Cardiac fibroblast (primary cell): ENCODE measurements around the gene NAA38.

ENCODE experiments used
- DNase-seq, 2 donors: peaks; one replicate each; pipeline versions ENCODE4 v3.0.0 to v3.0.0-alpha.2; 2010; ENCODE audit warnings: low read depth in 2 of 2
- H3K4me3 ChIP-seq, 2 donors: replicated peaks in 1 of 2; 1 replicate in 1 of 2; 2 replicates in 1 of 2; pipeline ENCODE4 v1.5.1; 2011; ENCODE audit warnings: low read depth in 2 of 2, low read length in 2 of 2, mild to moderate bottlenecking in 2 of 2, moderate library complexity in 1 of 2
- TF ChIP-seq, protein P1 (sequence below): IDR thresholded peaks from one replicate; pipeline ENCODE4 v1.5.1; 2011; ENCODE audit warnings: low read depth, mild to moderate bottlenecking, low read length, inconsistent platforms

NAA38 gene

DNA sequence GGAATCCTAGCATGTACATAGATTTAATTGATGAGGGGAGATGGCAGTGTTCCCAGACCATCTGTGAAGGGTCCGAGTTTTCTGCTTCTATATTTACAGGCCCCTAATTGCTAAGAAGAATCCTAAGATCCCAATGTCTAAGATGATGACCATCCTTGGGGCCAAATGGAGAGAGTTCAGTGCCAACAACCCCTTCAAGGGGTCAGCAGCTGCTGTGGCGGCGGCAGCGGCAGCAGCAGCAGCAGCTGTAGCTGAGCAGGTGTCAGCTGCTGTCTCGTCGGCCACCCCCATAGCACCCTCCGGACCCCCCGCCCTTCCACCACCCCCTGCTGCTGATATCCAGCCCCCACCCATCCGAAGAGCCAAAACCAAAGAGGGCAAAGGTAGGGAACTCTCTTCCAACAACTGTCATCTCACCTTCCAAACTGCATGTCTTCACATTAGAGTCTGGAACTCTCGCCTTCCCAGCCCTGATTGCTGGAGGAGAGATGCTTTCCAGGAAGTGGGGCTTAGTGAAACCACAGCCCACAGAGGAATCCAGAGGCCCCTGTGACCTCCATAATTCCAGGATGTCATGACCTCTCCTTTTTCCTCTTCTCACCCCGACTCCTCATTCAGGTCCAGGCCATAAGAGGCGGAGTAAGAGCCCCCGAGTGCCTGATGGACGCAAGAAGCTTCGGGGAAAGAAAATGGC is 36.0 kb upstream of the NAA38 start:
- DNase-seq, result no peak
- no peak overlapping the region for H3K4me3 ChIP-seq
- TF ChIP-seq, protein P1, sequence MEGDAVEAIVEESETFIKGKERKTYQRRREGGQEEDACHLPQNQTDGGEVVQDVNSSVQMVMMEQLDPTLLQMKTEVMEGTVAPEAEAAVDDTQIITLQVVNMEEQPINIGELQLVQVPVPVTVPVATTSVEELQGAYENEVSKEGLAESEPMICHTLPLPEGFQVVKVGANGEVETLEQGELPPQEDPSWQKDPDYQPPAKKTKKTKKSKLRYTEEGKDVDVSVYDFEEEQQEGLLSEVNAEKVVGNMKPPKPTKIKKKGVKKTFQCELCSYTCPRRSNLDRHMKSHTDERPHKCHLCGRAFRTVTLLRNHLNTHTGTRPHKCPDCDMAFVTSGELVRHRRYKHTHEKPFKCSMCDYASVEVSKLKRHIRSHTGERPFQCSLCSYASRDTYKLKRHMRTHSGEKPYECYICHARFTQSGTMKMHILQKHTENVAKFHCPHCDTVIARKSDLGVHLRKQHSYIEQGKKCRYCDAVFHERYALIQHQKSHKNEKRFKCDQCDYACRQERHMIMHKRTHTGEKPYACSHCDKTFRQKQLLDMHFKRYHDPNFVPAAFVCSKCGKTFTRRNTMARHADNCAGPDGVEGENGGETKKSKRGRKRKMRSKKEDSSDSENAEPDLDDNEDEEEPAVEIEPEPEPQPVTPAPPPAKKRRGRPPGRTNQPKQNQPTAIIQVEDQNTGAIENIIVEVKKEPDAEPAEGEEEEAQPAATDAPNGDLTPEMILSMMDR, result no peak

DNA sequence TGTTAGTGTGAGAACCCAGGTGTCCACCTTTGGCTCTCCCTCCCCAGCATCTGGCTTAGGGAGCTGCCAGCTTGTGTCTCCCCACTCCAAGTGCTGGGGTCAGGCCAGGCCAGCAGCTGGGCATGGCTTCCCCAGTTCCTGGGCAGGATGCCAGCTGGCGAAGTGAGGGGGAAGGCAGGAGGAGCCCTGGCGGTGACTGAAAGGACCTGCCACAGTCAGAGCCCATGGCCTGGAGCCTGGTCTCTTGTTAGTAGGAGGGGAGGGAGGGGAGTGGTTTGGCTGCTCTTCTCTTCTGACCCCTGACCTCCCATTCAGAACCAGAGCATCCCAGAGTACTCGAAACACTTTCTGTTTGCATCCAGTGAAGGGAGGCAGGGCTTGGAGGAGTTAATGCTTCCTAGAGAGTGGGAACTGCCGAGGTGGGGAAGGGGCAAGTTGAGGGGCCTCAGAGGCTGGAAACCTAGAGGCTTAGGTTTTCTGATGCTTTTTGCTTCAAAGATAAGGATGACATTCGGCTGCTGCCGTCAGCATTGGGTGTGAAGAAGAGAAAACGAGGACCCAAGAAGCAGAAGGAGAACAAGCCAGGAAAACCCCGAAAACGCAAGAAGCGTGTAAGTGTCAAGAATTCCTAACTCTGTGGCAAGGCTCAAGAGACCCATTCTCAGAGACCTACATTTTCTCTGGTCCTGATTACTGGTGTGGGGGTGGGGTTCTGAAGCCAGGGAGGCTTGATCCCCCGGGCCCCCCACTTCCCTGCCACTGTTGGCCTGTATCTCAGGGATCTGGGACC is 32.0 kb upstream of the NAA38 start:
- TF ChIP-seq, protein P1, result peak; percentile 56
- H3K4me3 ChIP-seq, result no peak overlapping the region
- DNase-seq, result peak; percentile 91 to 98

DNA sequence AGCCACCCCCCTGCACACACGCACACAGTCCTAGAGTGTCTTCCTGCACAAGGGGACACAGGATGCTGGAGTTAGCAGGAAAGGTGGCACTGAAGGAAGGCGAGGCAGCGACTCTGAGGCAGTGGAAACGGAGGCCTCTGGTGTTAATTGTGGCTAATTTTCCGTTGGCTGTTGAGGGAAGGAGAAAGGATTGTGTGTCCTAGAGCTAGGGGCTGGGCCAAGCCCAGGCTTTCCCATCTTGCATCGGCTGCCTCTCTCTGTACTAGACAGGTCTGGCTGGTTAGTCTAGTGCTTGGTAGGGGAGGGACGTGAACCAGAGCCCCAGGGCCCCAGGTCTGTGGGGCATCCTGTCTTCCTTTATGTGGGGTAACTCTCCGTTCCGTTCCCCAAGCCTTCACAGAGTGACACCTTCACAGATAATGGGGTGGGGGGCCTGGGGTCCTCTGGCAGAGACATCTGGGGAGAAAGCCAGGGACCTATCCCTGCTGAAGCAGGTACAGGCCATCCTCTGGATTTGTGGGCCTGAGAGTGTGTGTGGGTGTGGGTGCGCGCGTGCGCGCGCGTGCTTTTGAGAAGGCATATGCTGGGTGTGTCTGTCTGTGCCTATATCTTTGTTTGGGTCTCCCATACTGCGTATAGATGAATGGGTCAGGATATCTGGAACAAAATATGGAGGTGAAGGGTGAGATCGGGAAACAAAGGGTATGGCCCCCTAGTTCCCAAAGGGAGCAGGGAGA is 31.0 kb upstream of the NAA38 start, which contains the start of gene CHD3:
CHD3 (plus strand) TSS at position 606 of the 737 bp plus-strand sequence. CDS start 212 bp downstream, outside the sequence.
- TF ChIP-seq, protein P1, result no peak
- DNase-seq, result peak; percentile 26 to 32
- H3K4me3 ChIP-seq, result peak within 1 kb of the TSS; percentile 35 to 53

DNA sequence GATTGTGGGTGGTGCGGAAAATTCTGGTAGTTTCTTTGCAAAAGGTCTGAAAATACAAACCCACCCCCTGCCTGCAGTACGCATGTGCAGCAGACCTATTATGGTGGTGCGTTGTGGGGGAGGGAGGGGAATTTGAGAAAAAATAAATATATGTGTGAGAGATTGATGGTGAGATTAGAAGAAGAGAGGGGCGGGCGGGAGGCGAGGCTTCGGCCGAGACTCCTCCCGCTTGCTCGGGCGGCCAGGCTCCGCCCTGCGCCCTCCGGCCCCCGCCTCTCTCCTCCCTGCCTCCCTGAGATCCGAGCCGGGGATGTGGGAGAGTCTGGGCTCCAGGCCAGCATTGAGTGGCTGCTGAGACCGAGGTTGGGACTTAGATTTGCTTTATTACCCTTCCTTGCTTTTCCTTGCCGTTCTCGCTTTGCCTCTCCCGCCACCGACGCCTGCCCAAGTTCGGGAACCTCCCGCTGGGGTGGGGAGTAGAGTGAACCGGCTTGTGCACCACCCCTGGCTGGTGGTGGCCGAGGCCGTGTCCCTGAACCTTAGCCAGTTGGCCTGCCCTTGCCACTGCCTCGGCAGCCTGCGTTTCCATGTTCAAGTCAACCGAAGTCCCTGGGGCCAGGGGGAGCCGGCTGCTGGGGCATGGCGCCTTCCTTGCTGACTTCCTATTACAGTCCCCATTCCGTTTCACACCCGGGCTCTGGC is 30.3 kb upstream of the NAA38 start:
- DNase-seq, result peak; percentile 98
- H3K4me3 ChIP-seq, result peak overlapping the region; percentile 85 to 86
- TF ChIP-seq, protein P1, result no peak

DNA sequence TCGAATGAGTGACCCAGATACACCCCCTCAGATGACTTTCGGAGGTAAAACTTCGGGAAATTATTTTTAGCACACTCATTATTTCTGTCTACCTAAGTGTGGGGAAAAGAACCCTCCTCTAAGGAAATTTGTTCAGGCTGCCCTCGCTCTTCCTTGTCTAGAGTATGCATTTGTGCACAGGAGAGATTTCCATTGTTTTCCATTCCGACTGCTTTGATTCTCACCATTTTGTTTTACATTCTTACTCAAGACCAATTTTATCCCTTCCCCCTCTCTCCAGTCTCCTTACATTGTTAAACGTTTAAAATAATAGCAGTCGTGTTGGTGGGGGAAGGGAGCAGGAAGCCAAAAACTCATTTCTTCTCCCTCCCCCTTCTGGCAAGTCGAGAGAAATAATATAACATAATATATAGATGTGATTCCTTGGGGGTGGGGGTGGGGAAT is 29.7 kb upstream of the NAA38 start:
- peak overlapping the region; percentile 85 to 86 for H3K4me3 ChIP-seq
- TF ChIP-seq, protein P1, result no peak
- DNase-seq, result no peak
